HG03565 (cell line): Measurements from ENCODE around the gene KCNG4.
A peak's percentile ranks its signal among the peaks of the same experiment; 100 is the strongest.
"Not testable (repeated sequence)": the region's sequence is repeated elsewhere in the genome, so short reads cannot be mapped to it uniquely, and the experiment has no call there.

Source experiments
- ATAC-seq: cut with Tn5 transposase; IDR thresholded peaks from one replicate; pipeline ENCODE4 v1.9.1; 2021; ENCODE audit warnings: mild to moderate bottlenecking, moderate library complexity; ENCODE audit not compliant: unreplicated experiment

Gene KCNG4

DNA sequence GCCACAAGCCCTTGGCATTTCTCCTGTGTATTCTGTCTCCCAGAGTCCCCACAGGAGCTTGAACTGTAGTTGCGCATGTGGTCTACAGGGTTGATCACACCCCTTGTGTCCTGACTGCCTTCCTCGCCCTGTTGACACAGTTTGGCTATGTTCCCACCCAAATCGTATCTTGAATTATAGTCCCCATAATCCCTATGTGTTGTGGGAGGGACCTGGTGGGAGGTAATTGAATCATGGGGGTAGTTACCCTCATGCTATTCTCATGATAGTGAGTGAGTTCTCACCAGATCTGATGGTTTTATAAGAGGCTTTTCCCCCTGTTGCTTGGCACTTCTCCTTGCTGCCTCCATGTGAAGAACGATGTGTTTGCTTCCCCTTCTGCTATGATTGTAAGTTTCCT lies 27.7 kb downstream of the KCNG4 start:
- no peak for ATAC-seq

DNA sequence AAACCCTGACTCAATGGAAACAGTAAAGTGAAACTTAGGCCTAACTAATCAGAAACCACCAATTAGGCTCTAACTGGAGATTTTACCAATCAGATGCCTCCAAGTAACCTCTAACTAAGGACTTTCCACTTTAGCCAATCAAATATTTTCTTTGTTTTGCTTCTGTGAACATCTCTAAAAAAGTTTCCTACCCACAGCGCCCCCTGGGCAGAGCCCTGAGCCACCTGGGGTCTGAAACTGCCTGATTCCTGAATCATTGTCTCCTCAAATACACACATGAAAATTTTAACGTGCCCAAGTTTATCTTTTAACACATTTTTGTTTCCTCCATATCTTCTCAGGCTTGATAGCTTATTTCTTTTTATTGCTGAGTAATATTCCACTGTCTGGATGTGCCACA lies 29.8 kb downstream of the KCNG4 start:
- no peak for ATAC-seq

DNA sequence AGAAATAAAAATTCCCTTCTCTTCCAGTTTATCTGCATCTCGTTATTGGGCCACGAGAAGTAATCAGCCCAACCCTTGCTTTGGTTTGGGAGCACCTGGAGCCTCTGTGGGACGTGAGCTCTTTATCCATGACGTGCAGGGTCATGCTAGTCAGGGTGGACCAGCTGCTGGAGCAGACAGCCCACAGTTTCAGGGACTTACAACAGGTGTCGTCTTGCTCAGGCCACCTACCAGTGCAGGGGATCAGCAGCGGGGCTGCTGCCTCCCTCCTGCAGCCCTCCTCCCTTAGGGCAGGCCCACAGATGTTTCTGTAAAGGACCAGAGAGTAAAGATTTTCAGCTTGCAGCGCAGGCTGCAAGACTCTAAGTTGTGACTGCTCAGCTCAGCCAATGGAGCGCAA lies 31.9 kb downstream of the KCNG4 start:
- ATAC-seq: no peak

DNA sequence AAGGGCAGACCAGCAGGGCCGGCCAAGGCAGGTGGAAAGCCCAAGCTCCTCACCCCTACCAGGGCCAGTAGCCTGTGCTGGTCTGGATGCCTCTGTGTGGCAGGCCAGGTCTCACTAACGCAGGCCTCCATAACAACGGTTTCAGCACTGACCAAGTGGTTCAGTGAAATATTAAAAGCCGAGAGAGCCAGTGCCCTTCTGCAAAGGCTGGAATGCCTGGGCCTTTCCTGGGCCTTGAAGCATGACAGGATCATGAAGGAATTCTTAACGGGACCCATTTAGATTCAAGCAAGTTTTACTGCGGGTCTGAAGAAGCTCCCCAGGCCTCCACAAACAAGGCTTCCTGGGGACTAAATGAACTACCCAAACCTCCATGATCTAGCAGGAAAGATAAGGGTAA lies 32.6 kb downstream of the KCNG4 start:
- ATAC-seq: no peak

DNA sequence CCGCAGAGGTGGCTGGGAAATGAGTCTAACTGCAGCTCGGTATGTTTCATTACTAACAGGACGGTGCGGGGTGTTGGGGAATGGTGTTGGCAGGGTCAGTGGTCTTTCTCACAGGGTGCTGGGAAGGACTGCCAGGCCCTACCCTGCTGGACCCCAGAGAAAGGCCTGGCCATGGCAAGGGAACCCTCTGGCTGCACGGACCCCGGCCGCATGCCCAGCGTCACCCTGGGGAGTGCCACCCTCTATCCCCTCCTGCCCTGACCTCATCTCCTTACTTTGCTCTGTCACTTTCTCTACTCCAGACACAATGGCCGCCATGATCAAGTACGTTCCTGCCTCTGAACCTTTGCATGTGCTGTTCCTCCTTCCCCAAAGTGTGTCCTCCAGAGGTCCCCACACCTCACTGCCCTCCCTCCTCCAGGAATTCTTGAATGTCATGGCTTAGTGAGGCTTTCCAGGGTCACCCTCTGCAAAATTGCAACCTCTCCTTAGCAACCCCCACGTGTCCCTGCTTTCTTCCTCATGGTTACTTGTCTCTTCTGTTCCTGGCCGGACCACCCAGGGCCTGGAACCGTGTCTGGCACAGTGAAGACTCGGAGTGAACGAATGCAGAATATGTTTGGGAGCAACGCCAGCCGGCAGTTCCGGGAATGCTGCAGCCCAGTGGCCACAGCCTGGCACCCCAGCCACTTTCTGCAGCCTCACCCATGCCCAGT lies 33.7 kb downstream of the KCNG4 start:
- no peak for ATAC-seq

DNA sequence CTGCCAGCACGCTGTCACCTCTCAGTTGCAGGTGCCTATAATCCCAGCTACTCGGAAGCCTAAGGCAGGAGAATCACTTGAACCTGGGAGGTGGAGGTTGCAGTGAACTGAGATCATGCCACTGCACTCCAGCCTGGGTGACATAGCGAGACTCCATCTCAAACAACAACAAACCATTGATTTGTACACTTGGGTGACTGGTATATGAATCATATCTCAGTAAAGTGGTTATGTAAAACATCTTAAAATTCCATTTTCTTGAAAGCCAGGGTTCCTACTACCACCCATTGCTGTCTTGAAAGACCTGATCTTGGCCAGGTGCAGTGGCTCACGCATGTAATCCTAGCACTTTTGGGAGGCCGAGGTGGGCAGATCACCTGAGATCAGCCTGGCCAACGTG lies 34.7 kb downstream of the KCNG4 start:
- not testable (repeated sequence) for ATAC-seq

DNA sequence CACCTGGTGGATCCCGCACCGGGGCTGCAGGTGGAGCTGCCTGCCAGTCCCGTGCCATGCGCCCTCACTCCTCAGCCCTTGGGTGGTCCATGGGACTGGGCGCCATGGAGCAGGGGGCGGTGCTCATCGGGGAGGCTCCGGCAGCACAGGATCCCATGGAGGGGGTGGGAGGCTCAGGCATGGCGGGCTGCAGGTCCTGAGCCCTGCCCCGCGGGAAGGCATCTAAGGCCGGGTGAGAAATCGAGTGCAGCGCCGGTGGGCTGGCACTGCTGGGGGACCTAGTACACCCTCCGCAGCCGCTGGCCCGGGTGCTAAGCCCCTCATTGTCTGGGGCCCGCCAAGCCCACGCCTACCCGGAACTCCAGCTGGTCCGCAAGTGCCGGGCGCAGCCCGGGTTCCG lies 35.3 kb downstream of the KCNG4 start:
- not testable (repeated sequence) for ATAC-seq

DNA sequence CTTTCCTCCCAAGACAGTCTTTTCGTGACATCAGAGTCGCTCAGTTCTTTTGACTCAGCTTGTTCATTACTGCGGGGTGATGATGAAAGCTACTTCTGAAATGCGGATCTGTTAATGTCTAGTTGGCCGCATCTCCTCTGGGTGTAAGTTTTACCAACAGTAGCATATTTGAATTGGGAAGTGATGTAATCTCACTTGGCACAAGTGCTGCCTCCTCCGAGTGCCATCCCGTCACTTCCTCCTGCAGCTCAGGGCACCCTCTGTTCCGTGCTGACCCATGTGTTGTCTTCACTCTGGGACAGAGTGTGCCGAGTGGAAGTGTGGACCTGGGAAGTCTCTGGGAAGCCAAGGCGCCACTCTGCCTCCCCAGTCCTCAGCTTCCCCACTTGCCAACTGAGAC lies 40.0 kb downstream of the KCNG4 start:
- ATAC-seq: no peak

DNA sequence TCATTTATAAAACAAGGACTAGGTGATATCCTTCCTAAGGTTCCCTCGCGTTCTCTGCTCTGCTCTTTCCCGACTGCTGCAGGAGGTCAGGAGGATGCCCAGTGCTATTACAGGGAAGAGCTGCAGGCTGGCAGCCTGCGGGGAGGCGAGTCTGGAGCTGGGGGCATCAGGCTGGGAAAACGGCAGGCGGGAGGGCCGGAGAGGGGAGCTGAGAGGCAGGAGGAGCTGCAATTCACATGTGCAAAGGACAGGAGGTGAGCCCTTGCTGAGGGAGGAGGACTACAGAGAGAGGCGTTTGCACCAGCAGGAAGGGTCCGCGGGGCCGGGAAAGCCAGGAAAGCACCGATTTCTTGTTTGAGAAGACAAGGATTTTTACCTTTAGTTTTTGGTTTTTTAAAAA lies 40.7 kb downstream of the KCNG4 start:
- no peak for ATAC-seq

DNA sequence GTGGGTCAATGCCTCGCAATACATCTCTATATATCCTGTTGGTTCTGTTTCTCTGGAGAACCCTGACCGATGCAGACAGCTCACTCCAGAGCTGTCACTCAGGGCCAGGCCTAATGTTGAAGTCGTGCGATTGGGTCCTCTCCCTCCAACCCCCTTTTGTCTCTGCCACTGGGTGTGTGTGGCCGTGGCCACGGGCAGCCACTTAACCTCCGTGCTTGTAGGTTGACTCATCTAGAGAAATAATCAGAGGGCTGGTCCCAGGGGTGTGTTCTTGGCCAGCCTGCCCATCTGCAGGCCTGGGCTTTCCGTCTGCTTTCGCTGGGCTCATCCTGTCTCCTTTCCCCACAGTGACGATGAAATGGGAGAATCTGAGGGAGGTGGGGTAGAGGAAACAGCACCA lies 41.4 kb downstream of the KCNG4 start:
- ATAC-seq: no peak

DNA sequence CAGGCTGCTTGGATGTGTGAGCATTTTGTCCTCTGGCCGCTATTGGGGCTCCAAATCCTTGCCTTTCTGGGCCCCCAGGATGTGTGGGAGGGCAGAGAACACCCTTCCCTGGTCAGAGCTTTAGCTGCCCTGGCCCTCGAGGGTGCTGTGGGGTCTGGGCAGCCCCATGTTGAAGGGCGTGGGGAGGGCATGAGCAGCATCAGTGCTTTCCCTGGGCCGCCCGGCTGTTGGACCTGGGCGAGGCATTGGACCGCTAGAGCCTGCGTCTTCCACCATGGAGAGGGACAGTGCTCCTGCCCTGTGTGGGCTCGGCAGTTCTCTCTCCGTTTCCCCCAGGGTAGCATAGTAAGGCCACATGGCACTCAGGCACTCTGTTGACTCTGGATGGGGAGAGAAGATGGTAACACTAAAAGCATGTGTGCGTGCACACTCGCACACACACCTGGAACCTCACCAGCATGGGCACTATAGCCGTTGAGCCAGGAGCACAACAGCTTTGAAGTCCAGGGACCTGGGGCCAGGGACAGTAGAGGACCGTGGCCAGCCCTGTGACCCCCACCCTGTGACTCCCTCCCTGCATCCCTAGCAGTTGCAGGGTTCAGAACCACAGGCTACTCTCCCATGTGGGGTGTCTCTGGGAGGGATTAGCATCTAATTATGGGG lies 42.2 kb downstream of the KCNG4 start:
- no peak for ATAC-seq

DNA sequence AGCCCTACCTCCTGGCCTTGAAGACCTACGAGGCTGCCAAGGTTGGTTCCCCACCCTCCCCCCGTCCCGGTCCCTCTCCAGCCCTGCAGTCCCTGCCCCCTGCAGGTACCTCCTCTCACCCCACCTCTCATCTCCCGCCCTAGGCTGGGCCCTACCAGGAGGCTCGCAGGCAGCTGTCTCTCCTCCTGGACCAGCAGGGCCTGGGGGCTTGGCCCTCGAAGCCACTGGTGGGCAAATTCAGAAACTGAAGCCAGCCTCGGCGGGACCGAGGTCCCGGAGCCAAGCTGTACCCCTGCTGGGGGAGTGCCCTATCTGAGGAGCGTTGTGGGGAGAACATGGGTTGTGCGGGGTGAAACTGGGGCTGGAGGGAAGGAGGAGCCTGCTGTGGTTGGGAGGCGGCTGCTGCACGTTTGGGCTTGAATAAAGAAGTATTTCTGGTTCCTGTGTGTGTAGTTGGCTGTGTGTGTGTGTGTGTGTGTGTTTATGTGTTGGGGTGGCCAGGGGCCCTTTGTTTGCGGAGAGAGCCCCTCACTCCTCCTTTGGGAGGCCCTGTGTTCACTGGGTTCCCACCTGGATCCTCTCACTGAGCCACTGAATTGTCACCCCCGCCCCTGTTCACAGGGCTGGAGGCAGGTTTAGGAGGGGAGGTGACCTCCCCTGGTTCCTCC lies 43.0 kb downstream of the KCNG4 start:
- no peak for ATAC-seq

DNA sequence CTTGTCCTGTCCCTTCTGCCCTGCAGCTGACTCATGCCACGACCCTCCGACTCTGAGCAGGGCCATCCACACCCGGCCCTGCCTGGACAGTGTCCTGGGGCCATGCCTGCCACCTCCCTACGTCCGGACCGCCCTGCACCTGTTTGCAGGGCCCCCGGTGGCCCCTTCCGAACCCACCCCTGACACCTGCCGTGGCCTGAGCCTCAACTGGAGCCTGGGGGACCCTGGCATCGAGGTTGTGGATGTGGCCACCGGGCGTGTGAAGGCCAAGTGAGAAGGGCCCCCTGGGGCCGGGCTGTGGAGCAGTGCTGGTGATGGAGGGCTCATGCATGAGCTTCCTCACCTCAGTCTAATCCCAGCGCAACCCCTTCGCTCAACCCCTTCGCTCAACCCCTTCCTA lies 43.7 kb downstream of the KCNG4 start:
- ATAC-seq: no peak

DNA sequence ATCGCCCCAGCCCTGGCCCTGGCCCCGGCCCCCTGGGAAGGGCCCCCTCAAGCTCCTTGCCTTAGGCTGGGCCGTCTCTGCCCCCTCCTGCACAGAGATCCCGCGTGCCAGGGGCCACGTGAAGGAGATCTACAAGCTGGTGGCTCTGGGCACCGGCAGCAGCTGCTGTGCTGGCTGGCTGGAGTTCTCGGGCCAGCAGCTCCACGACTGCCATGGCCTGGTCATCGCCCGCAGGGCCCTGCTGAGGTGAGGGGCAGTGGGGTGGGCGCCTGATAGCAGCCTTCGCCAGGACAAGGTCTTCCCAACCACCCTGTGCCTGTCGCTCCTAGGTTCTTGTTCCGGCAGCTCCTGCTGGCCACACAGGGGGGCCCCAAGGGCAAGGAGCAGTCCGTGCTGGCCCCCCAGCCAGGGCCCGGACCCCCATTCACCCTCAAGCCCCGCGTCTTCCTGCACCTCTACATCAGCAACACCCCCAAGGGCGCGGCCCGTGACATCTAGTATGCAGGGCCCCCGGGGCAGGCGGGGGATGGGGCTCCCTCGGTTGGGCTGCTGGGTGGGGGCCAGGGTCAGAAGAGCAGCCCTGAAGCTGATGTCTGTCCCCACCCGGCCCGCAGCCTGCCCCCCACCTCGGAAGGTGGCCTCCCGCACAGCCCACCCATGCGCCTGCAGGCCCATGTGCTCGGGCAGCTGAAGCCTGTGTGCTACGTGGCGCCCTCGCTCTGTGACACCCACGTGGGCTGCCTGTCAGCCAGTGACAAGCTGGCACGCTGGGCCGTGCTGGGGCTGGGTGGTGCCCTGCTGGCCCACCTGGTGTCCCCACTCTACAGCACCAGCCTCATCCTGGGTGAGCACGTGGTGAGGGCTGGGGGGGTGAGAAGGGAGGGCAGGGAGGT lies 44.4 kb downstream of the KCNG4 start:
- no peak for ATAC-seq

DNA sequence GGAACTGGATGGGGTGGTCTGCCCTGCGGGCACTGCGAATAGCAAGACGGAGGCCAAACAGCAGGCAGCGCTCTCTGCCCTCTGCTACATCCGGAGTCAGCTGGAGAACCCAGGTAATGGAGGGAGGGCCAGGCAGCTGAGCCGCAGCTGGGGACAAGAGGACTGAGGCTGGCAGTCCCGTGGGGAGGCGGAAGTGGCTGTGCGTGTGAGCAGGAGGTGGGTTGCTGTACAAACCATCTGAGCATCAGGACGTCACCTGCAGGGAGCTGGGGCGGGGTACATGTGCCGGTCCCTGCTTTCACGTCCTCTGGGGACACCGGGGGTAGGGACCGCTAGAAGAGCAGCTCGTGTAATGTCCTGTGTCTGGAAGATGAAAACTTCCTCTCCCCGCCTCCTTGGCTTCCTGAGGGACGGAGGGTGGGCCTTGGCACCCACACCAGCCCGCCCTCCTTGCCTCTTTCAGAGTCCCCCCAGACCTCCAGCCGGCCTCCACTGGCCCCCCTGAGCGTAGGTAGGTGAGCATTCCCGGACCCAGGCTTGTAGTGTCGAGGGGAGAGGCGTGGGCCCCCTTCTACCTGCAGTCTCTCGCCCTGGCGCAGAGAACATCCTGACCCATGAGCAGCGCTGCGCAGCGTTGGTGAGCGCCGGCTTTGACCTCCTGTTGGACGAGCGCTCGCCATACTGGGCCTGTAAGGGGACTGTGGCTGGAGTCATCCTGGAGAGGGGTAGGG lies 45.2 kb downstream of the KCNG4 start:
- peak; percentile 38 for ATAC-seq

DNA sequence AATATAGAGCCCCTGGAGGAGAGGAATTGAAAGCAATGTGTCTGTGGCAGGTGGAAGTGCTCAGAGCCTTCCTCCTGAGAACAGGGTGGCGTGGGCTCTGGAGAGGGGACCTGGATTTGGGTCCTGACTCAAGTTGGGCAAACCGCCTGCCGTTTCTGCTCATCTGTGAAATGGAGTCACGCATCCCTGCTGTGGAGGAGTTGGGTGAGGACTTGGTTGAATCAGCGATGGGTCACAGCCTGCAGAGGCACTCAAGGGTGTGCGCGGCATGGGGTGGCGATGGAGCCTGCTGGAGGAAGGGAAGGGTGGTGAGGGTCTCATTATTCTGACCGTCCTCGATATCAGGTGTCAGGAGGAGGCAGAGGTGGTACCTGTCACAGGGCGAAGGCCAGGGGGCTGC lies 45.8 kb downstream of the KCNG4 start:
- ATAC-seq: no peak

DNA sequence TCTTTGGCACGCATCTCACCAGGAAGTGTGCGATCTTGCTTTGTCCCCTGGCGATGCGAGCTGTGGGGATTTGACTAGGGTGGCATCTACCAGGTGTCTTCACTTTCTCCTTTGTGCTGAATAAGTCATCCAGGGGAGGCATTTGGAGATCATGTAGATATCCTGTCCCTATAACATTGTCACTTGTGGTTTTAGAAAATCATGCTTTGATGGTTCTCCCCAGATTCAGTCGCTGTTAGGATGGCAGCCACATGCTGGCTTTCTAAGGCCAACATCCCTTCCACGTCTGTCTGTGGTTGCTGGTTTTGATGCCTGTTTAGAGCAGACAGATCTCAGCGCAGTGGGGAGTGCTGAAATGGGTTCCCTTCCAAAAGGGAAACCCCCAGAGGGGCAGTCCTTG lies 46.3 kb downstream of the KCNG4 start:
- ATAC-seq: no peak

DNA sequence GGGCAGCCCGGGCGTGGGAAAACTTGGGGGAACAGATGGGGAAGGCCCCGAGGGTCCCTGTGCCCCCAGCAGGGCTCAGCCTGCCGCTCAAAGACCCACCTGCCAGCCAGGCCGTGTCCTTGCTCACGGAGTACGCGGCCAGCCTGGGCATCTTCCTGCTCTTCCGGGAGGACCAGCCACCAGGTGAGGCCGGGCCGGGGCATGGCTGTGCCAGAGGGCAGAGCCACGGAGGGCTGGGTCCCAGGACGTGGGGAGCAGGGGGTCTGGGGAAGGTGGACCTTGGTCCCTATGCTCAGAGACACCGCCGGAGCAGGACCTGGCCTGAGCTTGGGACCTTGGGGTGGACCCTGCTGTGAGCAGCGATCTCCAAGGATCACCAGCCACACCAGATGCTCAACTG lies 48.3 kb downstream of the KCNG4 start:
- no peak for ATAC-seq

DNA sequence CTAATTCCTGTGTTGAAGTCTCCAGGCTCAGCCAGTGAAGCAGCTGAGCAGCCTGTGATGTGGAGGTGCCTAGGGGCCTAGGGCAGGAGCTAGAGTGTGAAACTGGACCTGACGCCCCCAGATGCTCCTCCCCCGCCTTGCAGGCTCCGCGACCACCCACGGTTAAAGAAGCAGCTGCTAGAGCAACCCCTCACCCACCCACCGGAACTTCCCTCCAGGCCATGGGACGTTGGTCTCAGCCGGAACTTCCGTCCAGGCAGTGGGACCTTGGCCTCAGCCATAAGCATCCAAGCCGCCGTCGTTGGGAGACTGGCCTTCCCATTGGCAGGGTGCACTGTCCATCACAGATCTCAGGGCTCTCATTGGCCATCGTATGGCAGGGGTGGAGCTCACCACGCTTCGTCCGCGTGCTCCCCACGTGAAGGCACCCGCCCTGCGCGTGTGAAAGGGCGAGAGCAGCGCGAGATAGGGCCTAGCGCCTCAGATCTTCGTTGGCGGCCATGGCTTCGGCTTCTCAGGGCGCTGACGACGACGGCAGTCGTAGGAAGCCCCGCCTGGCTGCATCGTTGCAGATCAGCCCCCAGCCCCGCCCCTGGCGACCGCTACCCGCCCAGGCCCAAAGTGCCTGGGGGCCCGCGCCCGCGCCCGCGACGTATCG lies 49.0 kb downstream of the KCNG4 start, which contains the start of gene ADAD2:
ADAD2 (plus strand) TSS at position 427 of the 658 bp plus-strand sequence; CDS start at position 501, 74 bp downstream.
- no peak for ATAC-seq
